ENCODE data around the gene MYO9A. TPM values are rescaled to one million over a fixed set of nuclear protein-coding genes. Genes with fewer than 3 reads are reported as not detected.

MYO9A gene
- polyA plus RNA-seq, 1 experiment, result 15.2 TPM

DNA sequence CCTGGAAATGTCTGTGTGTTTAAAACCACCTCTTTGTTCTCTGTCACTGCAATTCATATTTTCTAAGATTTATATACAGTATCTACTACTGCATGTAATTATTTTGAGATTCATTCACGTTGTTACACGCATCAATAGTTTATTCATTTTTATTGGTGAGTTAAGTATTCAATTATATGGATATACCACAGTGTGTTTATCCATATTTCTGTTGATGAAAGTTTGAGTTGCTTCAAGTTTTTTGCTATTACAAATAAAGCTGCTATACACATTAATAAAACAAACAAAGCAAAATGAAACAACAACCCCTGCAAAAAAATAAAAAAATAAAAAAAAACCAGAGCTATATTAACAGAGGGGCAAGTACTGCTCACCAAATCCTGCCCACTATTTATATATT lies 185.3 kb downstream of the MYO9A start:
- TF ChIP-seq CTCF (IDR thresholded peaks at IDR 0.05; ENCODE audit: low read depth, low read length), result no peak
- no peaks in the 10 kb centered on the region for H3K27me3 ChIP-seq (ENCODE audit: control insufficient read depth, insufficient read depth, low read length)
- CTCF ChIA-PET, result no interaction called here
- POLR2A ChIA-PET, result no interaction called here
- peaks cover 4% of the 10 kb centered on the region; the same call in 1 of the 2 replicates for H3K9me3 ChIP-seq (ENCODE audit: control insufficient read depth, insufficient read depth, low read length)
- no peak overlapping the region for H3K27ac ChIP-seq (ENCODE audit: low read depth, low read length)
- no peak overlapping the region for H3K4me3 ChIP-seq (ENCODE audit: low read depth, low read length)
- no peak for DNase-seq (ENCODE audit: low read depth, low spot score)

DNA sequence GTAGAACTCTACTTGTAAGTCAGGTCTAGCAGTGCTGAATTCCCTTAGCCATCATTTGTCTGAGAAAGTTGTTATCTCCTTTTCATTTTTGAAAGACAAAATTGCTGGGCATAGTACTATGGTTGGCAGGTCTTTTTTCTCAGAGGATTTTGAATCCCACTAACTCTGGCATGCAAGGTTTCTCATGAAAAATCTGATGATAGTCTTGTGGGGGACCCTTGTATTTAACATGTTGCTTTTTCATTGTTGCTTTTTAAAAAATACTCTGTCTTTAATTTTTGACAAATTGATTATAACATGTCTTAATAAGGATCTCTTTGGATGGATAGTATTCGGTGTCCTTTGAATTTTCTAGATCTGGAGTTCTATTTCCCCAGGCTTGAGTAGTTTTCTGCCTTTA lies 186.7 kb downstream of the MYO9A start:
- H3K4me3 ChIP-seq (ENCODE audit: low read depth, low read length), result no peak overlapping the region
- CTCF ChIA-PET, result no interaction called here
- no peak for DNase-seq (ENCODE audit: low read depth, low spot score)
- POLR2A ChIA-PET, result no interaction called here
- H3K27ac ChIP-seq (ENCODE audit: low read depth, low read length), result no peak overlapping the region
- peaks cover 4% of the 10 kb centered on the region; the same call in 1 of the 2 replicates for H3K9me3 ChIP-seq (ENCODE audit: control insufficient read depth, insufficient read depth, low read length)
- no peak for TF ChIP-seq CTCF (IDR thresholded peaks at IDR 0.05; ENCODE audit: low read depth, low read length)
- no peaks in the 10 kb centered on the region for H3K27me3 ChIP-seq (ENCODE audit: control insufficient read depth, insufficient read depth, low read length)

- POLR2A ChIA-PET, result no interaction called here
- Histone ChIP-seq H3K9me3 (ENCODE audit: control insufficient read depth, insufficient read depth, low read length) (no peaks in the 10 kb centered on the region), H3K4me3 (ENCODE audit: low read depth, low read length) (no peak overlapping the region), H3K27ac (ENCODE audit: low read depth, low read length) (no peak overlapping the region), H3K27me3 (ENCODE audit: control insufficient read depth, insufficient read depth, low read length) (no peaks in the 10 kb centered on the region)
- CTCF ChIA-PET, result no interaction called here
- TF ChIP-seq CTCF (IDR thresholded peaks at IDR 0.05; ENCODE audit: low read depth, low read length), result no peak
- no peak for DNase-seq (ENCODE audit: low read depth, low spot score)
These were observed 192.8 kb downstream of the MYO9A start for GRCh38 chr15:71925145-71925544.

- H3K4me3 ChIP-seq (ENCODE audit: low read depth, low read length), result no peak overlapping the region
- ChIA-PET CTCF (no interaction called here), POLR2A (no interaction called here)
- H3K9me3 ChIP-seq (ENCODE audit: control insufficient read depth, insufficient read depth, low read length), result no peaks in the 10 kb centered on the region
- DNase-seq (ENCODE audit: low read depth, low spot score), result no peak
- no peaks in the 10 kb centered on the region for H3K27me3 ChIP-seq (ENCODE audit: control insufficient read depth, insufficient read depth, low read length)
- H3K27ac ChIP-seq (ENCODE audit: low read depth, low read length), result no peak overlapping the region
- TF ChIP-seq CTCF (IDR thresholded peaks at IDR 0.05; ENCODE audit: low read depth, low read length), result no peak
These were observed 196.8 kb downstream of the MYO9A start for GRCh38 chr15:71921191-71921590.

- no peak for TF ChIP-seq CTCF (IDR thresholded peaks at IDR 0.05; ENCODE audit: low read depth, low read length)
- ChIA-PET CTCF (no interaction called here), POLR2A (interaction anchor here (0.7 kb wide), 1 partner anchor 14 kb away, joined by 4 read pairs; no protein-coding TSS in a partner anchor)
- H3K4me3 ChIP-seq (ENCODE audit: low read depth, low read length), result no peak overlapping the region
- DNase-seq (ENCODE audit: low read depth, low spot score), result no peak
- H3K27ac ChIP-seq (ENCODE audit: low read depth, low read length), result no peak overlapping the region
- no peaks in the 10 kb centered on the region for H3K9me3 ChIP-seq (ENCODE audit: control insufficient read depth, insufficient read depth, low read length)
- H3K27me3 ChIP-seq (ENCODE audit: control insufficient read depth, insufficient read depth, low read length), result no peaks in the 10 kb centered on the region
These were observed 197.4 kb downstream of the MYO9A start for GRCh38 chr15:71920573-71920972.

Measured in AG04450 (cell line).